HG02610 (cell line): ENCODE results near the gene CFLAR.
"Not testable (repeated sequence)": the region's sequence is repeated elsewhere in the genome, so short reads cannot be mapped to it uniquely, and the experiment has no call there.

Experiments used
- ATAC-seq: cut with Tn5 transposase; IDR thresholded peaks from one replicate; pipeline ENCODE4 v1.9.1; 2021; ENCODE audit warnings: mild to moderate bottlenecking, moderate library complexity; ENCODE audit not compliant: unreplicated experiment

CFLAR gene

DNA sequence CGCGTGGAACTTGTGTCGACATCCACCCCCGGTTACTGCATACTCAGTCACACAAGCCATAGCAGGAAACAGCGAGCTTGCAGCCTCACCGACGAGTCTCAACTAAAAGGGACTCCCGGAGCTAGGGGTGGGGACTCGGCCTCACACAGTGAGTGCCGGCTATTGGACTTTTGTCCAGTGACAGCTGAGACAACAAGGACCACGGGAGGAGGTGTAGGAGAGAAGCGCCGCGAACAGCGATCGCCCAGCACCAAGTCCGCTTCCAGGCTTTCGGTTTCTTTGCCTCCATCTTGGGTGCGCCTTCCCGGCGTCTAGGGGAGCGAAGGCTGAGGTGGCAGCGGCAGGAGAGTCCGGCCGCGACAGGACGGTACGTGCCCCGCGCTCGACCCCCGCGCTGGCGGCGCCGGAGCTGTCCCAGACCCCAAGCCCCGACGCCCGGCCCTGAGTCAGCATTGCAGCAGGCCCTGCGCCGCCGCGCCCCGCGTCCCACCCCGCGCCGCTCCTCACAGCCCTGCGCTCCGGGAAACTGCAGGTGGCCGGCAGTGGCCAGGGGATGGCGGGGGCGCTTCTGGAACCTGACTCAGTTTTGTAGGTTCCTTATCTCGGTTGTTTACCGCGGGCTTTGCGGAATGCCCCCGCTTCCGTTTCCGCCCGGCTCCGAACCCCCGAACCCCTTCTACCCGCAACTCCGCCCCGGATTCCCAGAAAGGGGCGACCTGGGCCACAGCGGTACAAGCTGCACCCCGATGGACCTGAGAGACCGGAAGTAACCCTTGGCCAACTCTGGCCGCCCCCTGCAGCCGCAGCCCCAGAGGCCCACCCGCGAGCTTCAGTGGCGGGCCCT, at the start of gene CFLAR:
Gene CFLAR, plus strand, starts transcription at position 50 of the 844 bp plus-strand sequence. CDS start 13,702 bp downstream, outside the sequence.
- peak; percentile 27 for ATAC-seq

DNA sequence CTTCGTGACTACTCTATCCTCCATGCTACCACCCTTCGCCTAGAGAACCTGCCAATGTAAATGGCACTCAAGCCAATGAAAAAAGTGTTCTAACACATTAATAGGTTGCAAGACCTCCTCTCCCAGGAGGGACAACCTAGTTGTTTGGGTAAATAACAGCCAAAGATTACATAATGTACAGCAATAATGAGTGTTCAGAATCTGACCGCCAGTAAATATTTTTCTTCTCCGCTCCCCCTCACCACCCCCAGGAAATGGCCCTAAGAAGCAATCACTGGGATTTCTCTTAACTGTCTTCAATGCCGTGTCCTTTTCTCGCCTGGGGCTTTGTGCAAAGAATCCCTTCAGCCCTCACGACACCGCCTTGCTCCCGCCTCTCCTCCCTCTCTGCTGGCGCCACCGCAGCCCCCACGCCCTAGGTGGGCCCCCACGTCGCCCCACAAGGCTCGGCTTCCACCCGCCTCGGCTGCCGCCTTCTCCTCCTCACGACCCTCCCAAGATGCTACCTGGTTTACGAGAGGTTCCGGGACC, 45.0 kb upstream of the CFLAR start:
- peak; percentile 7 for ATAC-seq

DNA sequence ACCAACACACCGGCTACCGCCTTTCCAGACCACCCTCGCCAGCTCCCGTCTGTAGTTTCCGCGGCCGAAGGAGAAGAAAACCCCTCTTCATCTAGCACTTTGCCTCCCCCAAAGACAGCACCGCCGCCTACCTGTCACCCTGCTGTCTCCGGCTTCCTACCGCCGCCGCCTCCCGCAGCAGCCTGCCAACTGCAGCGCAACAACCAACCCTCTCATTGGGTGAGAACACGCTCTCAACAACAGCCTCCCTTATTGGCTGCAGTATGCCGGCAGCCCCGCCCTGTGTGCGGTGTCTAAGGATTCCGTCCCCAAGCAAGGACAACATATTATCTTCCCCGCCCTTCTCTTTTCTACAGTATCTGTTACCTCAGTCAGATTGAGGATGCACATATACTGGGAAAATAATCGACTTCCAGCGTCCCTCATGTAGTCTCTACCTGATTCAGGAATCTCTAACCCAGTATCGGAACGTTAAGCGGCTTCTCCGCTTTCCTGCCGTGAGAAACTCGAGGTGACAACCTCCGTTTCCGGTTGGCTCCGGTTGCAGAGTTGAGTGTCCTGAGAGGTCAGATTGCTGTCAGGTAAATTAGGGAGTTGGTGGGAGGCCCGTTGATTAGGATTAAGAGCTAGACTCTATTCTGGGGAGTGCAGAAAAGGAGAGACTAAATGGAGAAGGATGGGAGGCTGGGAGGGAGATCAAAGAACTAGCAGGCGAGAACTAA, 44.3 kb upstream of the CFLAR start, which contains the start of the genes HYCC2 and NDUFB3:
Gene HYCC2, minus strand, starts transcription at position 193 of the 722 bp plus-strand sequence. CDS start 47,662 bp downstream, outside the sequence.
Gene NDUFB3, plus strand, starts transcription at position 523 of the 722 bp plus-strand sequence. CDS start 6,882 bp downstream, outside the sequence.
- peak; percentile 99 for ATAC-seq

DNA sequence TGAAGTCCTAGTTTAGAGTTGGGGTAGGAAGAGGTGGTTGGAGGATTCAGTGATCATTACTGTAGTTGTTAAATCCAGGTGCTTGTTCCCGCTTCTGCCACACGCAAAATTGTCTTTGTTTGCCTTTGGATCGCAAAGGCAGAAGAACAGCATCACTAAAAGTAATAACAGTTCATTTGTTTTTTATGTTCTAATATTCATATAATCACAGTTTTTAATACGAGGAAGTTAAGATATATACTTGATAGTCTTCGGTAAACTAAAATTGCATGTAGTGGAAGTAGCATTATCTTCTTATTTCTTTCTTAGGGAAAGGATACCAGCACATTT, 43.8 kb upstream of the CFLAR start:
- peak; percentile 1 for ATAC-seq

DNA sequence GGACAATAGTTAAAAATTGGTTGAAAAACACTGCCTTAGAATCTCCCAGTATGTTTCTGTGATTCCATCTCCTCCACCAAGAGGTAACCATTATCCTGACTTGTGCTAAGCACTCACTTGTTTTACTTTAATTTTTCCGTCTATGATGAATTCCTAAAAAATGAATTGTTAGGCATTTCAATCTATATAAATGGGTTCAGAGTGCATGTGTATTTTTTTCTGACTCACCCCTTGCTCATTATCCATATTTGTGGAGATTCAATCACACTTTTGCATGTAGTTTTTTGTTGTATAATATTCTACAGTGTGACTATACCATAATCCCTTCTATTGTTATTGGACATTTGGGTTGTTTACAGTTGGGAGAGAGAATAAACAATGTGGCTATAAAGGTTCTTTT, 42.9 kb upstream of the CFLAR start:
- ATAC-seq: no peak

DNA sequence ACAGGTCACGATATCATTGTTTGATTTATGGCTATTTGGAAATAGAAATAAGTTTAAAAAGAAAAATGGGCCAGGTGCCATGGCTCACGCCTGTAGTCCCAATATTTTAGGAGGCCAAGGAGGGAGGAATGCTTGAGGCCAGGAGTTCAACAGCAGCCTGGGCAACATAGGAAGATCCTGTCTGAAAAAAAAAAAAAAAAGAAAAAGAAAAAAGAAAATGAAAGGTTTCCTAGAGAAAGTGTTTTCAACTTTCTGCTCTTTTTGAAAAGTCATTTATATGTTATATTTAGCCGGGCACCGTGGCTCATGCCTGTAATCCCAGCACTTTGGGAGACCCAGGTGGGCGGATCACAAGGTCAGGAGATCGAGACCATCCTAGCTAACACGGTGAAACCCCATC, 41.0 kb upstream of the CFLAR start:
- no peak for ATAC-seq

DNA sequence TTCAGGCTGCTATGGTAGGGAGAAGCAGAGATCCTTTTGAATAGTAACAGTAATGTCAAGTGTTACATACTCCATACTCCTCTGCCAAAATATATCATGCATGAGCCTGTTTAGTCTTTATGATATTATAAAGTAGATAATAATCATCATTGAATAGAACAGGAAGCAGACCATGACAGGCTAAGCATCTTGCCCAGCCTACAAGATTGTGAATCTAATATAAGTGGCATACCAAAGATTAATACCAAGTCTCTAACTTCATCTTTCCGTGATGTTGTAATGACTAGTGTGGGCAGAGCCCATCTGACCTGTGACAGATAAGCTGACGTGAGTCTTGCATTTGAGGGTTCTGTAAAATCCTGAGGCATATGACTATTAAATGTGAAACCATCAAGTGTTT, 31.1 kb upstream of the CFLAR start:
- ATAC-seq: no peak

DNA sequence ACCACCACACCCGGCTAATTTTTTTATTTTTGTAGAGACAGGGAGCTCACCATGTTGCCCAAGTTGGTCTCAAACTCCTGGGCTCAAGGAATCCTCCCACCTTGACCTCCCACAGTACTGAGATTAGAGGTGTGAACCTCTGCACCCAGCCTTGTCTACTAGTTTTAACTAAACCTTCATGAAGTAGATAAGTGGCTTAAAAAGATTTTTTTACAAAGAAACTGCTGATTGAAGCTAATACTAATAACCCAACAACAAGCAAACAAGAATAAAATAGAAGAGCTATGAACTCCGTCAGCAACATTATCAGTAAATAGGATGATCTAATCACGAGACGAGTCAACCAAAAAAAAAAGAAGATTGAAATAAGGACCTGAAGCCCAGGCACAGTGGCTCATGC, 25.4 kb upstream of the CFLAR start:
- no peak for ATAC-seq

DNA sequence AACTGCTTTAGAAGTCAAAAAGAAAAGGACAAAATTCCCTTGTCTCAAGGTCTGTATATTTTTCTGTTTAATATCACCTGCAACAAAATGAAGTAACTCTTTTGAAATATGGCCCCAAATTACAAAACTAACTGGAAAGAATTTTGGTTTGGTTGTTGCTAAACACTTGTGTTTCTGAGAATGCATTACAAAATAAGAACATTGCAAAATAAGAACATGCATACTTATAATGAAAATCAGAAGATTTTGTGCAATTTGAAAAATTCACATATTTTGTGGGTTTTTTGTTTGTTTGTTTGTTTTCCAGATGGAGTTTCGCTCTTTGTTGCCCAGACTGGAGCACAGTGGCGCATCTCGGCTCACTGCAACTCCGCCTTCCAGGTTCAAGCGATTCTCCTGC, 22.4 kb upstream of the CFLAR start:
- ATAC-seq: no peak

DNA sequence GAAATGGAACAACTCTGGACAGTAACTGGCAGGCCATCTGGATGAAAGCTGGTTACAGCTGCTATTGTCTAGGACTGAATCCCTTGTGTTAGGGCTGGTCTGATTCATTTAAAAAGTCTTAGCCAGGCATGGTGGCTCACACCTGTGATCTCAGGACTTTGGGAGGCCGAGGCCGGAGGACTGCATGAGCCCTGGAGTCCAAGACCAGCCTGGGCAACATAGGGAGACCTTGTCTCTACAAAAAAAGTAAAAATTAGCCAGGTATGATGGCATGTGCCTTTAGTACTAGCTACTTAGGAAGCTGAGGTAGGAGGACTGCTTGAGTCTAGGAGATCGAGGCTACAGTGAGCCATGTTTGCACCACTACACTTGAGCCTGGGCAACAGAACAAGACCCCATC, 15.5 kb upstream of the CFLAR start:
- ATAC-seq: no peak

DNA sequence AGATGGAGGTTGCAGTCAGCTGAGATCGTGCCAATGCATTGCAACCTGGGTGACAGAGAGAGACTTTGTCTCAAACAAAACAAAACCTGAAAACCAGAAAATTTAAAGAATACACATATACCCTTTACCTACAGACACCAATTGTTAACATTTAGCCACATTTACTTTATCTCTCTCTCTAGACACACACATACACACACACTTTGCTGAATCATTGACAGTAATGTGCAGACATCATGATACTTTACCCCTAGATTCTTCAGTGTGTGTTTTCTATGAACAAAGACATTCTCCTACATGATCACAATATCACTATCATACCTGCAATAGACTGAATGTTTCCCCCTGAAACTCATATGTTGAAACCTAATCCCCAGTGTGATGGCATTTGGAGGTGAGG, 10.2 kb upstream of the CFLAR start:
- ATAC-seq: no peak

DNA sequence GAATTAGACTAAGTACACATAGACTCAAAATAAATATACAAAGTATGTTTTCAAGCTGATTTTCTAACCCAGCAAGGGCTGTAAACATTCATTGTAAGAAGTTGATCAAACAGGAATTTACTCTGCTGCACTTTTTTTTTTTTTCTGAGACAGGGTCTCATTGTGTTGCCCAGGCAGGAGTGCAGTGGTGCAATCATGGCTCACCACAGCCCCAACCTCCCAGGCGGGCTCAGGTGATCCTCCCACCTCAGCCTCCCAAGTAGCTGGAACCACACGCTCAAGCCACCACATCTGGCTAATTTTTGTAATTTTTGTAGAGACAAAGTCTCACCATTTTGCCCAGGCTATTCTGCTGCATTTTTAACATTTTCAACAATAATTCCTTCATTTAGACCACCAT, 8.3 kb upstream of the CFLAR start:
- ATAC-seq: no peak

DNA sequence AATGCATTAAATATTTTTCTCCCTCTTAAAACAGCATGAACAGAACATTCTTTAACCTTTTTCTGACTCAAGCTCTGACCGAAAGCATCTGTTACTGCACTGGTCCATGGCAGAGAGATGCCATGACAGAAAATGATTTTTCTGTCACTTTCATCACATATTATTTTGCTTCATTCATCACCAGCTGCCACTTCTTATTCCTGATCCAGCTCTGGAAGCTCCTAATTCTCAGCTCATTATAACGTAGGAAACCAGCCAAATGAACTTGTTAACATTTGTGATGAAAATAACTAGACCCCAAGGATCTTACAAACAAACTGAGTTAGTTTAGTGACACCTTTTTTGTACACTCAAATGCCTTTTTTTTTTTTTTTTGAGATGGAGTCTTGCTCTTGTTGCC, 7.6 kb upstream of the CFLAR start:
- ATAC-seq: no peak

DNA sequence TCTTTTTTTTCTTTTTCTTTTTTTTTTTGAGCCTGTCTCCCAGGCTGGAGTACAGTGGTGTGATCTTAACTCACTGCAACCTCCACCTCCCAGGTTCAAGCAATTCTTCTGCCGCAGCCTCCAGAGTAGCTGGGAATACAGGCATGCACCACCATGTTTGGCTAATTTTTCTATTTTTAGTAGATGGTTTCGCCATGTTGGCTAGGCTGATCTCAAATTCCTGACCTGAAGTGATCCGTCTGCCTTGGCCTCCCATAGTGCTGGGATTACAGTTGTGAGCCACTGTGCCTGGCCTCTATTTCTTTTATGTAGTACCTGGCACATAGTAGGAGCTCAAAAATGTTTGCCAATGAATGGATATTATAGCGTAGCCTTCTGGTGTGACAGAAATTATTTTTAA, 6.8 kb upstream of the CFLAR start:
- ATAC-seq: no peak

DNA sequence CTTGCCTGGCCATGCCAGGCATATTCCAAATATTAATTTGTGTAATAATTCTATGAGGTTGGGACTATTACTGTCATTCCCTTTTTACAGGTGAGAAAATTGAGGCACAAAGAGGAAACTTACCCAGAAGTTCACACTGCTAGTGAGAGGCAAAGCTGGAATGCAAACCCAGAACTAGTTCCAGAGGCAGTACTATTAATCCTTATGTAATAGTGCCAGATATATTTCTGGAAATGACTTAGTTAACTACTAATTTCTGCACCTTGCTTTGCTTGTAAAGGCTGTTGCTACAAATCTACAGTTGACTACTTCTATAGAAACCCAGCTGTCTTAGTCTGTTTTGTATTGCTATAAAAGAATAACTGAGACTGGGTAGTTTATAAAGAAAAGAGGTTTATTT, 5.3 kb upstream of the CFLAR start:
- no peak for ATAC-seq

DNA sequence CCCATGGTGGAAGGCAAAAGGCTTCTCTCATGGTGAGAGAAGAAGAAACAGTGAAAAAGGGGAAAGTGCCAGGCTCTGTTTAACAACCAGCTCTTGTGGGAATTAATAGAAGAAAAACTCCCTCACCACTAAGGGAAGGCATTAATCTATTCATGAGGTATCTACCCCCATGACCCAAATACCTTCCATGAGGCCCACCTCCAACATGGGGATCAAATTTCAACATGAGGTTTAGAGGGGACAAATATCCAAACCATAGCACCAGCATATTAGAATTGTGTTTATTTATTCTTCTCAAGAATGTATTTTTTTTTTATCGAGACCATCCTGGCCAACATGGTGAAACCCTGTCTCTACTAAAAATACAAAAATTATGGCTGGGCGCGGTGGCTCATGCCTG, 4.9 kb upstream of the CFLAR start:
- no peak for ATAC-seq

DNA sequence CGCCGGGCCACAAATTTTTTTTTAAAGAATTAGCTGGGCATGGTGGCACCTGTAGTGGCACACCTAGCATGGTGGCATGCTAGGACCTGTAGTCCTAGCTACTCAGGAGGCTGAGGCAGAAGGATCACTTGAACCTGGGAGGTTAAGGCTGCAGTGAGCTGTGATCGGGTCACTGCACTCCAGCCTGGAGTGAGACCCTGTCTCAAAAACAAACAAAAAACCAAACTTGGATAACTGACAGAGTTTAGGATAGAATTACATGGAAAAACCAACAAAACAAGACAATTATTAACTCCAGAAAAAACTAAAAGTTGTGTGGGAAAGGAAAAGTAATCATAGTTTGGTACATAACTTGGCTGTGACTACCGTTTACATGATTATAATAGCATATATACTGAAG, 1.6 kb upstream of the CFLAR start:
- no peak for ATAC-seq

DNA sequence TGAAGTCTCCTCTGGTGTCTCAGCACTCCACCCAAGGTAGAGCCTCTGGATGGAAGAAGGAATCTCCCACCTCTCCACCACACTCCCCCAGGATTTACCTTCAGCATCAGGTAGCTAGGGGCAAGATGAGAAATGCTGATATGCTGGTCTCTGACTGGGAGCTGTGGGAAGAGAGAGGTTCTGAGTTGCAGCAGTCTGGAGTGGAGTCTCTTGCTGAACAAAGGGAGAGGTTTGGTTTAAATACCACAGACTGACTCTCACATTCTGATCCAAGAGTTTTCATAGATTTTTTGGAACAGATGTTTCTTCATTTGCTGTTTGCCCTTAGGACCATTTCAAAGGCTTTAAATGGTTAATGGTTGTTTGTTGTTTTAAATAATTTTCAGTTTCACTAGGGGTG, 1.1 kb upstream of the CFLAR start:
- ATAC-seq: no peak

DNA sequence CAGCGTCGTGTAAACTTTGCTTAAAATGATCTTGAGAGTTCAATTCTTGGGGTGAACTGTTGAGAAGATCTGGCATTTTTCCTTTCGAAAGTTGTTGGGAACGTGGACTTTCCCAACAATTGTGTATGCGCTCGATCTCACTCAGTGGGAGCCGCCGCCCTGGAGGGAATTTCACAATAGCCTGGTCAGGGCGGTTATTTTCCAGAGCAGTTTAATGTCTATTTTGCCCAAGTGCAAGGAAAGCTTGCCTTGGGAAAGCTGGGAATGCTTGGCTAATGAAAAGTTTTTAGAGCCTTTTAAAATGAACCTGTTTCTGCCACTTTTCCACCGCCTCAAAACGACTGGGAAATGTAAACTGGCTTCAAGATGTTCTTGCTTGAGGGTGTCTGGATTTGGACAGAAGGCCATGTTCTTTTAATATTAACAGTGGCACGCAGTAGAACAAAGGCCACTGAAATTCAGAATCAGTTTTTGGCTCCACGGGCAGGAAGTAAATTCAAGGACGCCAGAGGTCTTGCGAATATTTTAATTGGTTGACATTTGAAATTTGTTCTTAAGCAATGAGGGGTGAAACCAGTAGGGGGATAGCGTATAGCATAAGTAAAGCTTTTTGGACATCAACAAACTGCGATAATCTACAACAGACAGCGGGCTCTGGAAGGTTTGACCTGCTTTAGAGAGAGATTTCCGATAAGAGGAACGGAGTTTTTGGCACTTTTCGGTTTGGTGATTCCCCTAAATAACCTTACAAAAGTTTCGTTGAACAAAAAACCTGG, 1.2 kb downstream of the CFLAR start:
- ATAC-seq: no peak

DNA sequence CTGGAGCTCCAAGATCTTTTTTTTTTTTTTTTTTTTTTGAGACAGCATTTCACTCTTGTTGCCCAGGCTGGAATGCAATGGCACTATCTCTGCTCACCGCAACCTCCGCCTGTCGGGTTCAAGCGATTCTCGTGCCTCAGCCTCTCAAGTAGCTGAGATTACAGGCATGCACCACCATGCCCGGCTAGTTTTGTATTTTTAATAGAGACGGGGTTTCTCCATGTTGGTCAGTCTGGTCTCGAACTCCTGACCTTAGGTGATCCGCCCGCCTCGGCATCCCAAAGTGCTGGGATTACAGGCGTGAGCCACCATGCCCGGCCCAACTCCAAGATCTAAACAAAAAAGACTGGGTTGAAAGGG, 1.8 kb downstream of the CFLAR start:
- ATAC-seq: not testable (repeated sequence)
